ENCODE data around the gene PCBP3.

- TF ChIP-seq CTCF (conservative IDR thresholded peaks at IDR 0.05), result no peak
- no peak for TF ChIP-seq ZFX (IDR thresholded peaks at IDR 0.05)
These were observed 245.0 kb downstream of the PCBP3 start for GRCh38 chr21:45888386-45889009.

Data from C4-2B (cell line).